GM19372 (cell line): ENCODE measurements around the gene CDKN2AIP.
"Not testable (repeated sequence)": the region's sequence is repeated elsewhere in the genome, so short reads cannot be mapped to it uniquely, and the experiment has no call there.

Source experiments
- ATAC-seq: cut with Tn5 transposase; IDR thresholded peaks from one replicate; pipeline ENCODE4 v1.9.1; 2021; ENCODE audit warnings: mild to moderate bottlenecking, low read depth, moderate library complexity; ENCODE audit not compliant: unreplicated experiment

CDKN2AIP gene

GRCh38 chr4:183413234-183414200 lies 30.9 kb upstream of the CDKN2AIP start:
- ATAC-seq: no peak

GRCh38 chr4:183416879-183417755 lies 27.3 kb upstream of the CDKN2AIP start:
- ATAC-seq: no peak

- no peak for ATAC-seq
These were observed 21.3 kb upstream of the CDKN2AIP start for GRCh38 chr4:183422962-183423631.

GRCh38 chr4:183424109-183424744 lies 20.2 kb upstream of the CDKN2AIP start:
- no peak for ATAC-seq

GRCh38 chr4:183426507-183426906 lies 17.9 kb upstream of the CDKN2AIP start:
- no peak for ATAC-seq

- ATAC-seq: no peak
These were observed 14.9 kb upstream of the CDKN2AIP start for GRCh38 chr4:183429489-183429888.

GRCh38 chr4:183430317-183430993 lies 14.0 kb upstream of the CDKN2AIP start:
- no peak for ATAC-seq

- no peak for ATAC-seq
These were observed 13.5 kb upstream of the CDKN2AIP start for GRCh38 chr4:183430994-183431347.

- ATAC-seq: no peak
These were observed 12.8 kb upstream of the CDKN2AIP start for GRCh38 chr4:183431614-183432013.

- ATAC-seq: not testable (repeated sequence)
These were observed 11.3 kb upstream of the CDKN2AIP start for GRCh38 chr4:183433183-183433582.

- no peak for ATAC-seq
These were observed 10.2 kb upstream of the CDKN2AIP start for GRCh38 chr4:183434264-183434663.

GRCh38 chr4:183434666-183435190 lies 9.7 kb upstream of the CDKN2AIP start:
- no peak for ATAC-seq

- no peak for ATAC-seq
These were observed 8.6 kb upstream of the CDKN2AIP start for GRCh38 chr4:183435803-183436202.

GRCh38 chr4:183436417-183436816 lies 8.0 kb upstream of the CDKN2AIP start:
- no peak for ATAC-seq

- no peak for ATAC-seq
These were observed 7.0 kb upstream of the CDKN2AIP start for GRCh38 chr4:183437452-183437851.

- no peak for ATAC-seq
These were observed 5.8 kb upstream of the CDKN2AIP start for GRCh38 chr4:183438458-183439113.

GRCh38 chr4:183441276-183441675 lies 3.2 kb upstream of the CDKN2AIP start:
- no peak for ATAC-seq

- peak; percentile 16 for ATAC-seq
These were observed 702 bp upstream of the CDKN2AIP start for GRCh38 chr4:183443655-183444213.

GRCh38 chr4:183445097-183445428 lies 627 bp downstream of the CDKN2AIP start:
- ATAC-seq: peak; percentile 14
